Central memory CD4-positive, alpha-beta T cell (primary cell): ENCODE results near the gene NPDC1.
"Not testable (repeated sequence)": the region's sequence is repeated elsewhere in the genome, so short reads cannot be mapped to it uniquely, and the experiment has no call there.

Experiments
- DNase-seq: peaks from one replicate; pipeline ENCODE4 v3.0.0; 2022

Gene NPDC1

DNA sequence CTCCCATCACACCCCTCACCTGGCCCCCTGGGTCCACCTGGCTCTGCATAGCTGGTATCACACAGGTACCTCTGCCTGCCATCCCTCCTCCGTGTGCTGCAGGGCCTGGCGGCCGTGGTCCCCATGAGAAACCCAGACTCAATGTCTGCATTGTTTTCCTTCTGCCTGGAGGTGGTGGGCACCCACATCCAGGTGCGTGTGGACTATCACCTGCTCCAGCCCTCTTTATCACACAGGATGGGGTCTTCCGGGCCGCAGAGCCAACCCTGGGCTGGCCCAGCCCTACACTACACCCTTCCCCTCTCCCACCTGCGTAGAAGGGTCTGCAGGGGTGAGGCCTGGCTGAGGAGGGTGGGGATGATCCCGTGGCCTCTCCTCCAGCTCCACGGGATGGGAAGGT lies 7.1 kb downstream of the NPDC1 start:
- DNase-seq, result no peak

DNA sequence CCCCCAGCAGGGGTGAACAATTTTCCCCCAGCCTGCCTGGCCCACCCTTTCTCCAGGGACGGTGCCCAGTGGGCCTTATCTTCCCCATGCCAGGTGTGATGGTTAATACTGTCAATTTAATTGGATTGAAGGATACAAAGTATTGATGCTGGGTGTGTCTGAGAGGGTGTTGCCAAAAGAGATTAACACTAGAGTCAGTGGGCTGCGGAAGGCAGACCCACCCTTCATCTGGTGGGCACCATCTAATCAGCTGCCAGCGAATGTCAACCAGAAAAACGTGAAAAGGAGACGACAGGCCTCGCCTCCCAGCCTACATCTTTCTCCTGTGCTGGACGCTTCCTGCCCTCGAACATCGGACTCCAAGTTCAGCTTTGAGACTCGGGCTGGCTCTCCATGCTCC lies 8.5 kb downstream of the NPDC1 start:
- DNase-seq, result no peak

DNA sequence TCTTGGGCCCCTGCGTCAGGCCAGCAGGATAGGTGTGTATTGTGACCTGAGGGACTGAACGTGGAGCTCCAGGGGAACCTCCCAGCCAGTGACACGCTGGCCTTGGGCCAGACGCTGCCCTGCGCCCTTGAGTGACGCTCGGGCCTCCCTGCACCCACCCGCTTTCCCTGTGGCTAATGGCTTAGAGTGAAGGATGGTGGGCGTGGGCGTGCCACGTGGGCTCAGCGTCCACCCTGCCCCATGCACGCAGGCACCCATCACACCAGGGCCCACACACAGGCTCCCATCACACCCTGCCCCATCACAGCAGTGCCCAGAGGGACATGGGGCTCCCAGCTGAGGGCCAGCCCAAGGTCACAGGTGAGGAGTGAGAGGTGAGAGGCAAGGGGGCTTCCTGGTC lies 8.9 kb downstream of the NPDC1 start:
- DNase-seq, result no peak

DNA sequence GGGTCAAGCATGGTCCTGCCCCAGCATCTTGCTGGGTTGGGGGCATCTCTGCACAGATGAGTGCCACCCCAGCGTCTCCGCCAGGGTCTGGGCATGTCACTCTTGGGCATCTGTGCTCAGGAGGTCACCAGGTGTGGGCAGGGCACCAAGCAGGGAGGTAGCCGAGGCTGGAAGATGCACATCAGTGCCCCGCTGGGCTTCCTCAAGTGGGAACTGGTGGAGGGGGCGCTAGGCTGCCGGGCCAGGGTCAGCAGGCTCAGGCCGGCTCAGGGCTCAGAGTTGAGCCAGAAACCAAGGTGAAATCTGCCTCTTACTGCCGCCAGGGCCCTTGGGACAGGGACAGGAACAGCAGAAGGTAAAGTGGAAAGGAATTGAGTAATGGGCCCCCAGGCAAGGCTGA lies 10.0 kb downstream of the NPDC1 start:
- DNase-seq, result no peak

DNA sequence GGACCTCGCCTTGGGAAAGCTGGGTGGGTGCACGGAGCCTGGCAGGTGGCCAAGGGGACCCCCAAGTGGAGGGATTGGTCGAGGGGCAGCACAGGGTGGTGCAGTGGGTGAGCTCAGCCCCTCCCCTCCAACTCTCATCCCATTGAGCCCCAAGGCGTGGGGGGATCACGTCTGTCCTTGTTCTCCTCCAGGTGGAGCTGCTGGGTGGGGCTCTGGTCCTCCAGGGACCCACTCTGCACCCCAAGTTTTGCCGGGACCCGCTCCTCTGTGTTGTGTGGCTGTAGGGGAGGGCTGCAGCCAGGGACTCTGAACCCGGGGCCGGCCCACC lies 10.5 kb downstream of the NPDC1 start:
- no peak for DNase-seq

DNA sequence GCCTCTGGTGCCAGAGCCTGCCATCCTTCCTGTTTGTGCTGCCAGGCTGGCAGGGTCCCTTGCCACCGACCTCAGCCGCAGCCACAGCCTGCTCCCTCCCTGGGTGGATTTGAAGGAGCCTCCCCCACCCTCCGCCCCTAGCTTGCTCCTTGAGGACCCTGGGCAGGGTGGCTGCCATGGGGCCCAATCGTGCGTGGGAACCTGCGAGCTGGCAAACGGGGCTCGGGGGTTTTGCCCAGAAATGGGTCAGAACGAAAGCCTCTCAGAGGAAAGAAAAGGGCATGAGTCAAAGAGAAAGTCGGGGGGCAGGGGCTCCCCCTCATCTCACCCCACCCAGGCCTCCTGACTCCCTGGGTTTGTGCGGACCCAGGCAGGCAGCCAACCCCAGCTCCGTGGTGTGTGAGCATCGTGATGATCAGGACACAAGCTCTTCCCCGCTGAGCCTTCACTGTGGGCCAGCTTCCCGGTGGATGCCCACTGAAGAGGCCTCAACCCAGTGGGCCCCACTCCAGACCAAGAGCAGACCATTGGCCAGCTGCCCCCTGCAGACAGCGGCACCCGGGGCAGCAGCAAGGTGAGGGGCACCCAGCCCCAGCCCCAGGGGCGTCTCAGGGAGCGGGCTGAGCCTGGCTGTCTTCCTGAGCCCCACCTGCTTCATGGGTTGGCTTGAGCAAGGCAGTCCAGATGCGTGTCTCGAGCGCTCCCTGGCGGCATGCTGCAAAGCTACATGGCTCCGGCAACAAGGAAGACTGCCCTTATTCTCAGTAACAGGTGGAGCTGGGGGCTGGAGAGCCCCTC lies 11.1 kb downstream of the NPDC1 start:
- DNase-seq, result peak; percentile 81

DNA sequence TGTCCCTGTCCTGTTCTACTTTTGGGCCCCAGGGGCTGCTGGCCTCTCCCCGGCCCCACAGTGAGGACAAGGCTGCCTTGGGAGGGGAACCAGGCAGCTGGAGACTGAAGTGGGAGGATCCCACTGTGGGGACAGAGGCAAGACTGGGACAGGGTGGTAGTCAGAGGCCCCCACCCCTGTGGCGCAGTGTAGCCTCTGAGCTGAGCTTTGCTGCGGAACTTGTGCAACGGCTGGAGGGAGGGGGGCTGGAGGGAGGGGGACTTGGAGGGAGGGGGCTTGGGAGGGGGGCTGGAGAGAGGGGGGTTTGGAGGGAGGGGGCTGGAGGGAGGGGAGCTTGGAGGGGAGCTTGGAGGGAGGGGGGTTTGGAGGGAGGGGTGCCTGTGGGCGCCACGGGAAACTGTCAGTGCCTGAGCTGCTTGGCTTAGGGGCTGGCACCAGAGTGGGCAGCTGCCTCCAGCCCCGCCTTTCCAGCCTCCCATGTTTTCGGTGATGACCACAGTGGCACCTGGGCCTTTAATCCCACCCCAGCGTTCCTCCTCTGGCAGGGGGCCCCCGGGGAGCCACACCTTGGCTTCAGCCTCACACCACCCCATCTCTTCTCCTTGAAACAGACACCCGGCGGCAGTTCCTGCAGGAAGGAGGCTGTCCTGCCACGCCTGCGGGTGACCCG lies 11.8 kb downstream of the NPDC1 start:
- no peak for DNase-seq

DNA sequence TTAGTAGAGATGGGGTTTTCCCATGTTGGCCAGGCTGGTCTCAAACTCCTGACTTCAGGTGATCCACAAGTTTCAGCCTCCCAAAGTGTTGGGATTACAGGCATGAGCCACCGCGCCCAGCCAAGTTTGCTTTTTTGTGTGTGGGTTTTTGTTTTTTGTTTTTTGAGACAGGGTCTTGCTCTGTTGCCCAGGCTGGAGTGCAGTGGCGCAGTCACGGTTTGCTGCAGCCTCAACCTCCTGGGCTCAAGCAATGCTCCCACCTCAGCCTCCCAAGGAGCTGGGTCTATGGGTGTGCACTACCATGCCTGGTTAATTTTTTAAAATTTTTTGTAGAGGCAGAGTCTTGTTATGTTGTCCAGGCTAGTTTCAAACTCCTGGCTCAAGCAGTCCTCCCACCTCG lies 12.5 kb downstream of the NPDC1 start:
- DNase-seq, result not testable (repeated sequence)

DNA sequence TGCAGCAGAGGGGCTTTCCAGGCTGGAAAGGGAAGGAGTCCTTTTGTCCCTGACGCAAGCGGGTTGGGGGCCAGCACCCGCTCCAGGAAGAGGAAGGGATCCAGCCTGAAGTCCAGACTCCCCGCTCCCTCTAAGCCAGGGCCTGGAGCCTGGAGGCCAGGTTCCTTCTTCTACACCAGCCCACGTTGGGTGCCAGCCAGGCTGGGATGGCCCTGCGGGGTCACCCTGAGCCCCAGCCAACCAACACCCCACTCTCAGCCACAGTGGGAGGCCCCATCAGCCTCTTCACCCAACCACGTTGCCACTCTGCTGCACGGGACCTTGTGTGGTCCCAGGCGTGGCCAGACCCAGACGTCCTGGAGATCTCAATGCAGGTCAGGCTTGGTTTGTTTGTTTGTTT lies 13.1 kb downstream of the NPDC1 start:
- peak; percentile 35 for DNase-seq

DNA sequence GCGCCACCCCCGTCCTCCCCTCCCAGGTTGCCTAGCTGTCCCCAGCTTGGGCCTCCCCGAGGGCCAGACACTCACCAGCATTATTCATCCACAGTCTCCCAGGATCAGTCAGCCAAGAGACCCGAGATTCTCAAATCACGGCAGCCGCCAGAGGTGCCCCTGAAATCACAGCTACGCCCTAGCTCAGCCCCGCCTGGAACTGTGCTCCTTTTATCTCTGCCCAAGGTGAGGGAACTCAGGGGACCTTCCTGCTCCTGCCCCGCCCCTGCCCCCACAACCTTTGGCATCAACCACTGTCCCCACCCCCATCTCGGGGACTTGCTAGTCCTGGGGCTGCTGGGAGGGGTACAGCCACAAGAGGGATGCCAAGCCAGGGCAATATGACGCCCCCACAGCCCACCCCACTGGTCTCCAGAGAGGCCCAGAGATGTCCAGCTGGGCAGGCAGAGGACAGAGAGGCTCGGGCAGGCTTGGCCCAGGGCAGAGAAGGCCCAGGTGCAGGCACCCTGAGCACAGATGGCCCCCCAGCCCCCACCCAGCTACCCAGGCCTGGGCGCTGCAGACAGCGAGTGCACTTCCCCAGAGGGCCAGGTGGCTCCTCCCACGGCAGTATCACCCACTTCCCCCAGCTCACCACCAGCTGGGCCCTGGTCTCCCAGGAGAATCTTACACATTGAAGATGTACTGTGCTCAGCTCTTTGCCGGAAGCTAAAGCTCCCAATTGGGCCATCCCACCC lies 13.9 kb downstream of the NPDC1 start, which contains the start of gene FUT7:
TSS of gene FUT7 (minus strand) at position 185 of the 737 bp plus-strand sequence. CDS start at position 88, 97 bp downstream.
- DNase-seq, result peak; percentile 35

DNA sequence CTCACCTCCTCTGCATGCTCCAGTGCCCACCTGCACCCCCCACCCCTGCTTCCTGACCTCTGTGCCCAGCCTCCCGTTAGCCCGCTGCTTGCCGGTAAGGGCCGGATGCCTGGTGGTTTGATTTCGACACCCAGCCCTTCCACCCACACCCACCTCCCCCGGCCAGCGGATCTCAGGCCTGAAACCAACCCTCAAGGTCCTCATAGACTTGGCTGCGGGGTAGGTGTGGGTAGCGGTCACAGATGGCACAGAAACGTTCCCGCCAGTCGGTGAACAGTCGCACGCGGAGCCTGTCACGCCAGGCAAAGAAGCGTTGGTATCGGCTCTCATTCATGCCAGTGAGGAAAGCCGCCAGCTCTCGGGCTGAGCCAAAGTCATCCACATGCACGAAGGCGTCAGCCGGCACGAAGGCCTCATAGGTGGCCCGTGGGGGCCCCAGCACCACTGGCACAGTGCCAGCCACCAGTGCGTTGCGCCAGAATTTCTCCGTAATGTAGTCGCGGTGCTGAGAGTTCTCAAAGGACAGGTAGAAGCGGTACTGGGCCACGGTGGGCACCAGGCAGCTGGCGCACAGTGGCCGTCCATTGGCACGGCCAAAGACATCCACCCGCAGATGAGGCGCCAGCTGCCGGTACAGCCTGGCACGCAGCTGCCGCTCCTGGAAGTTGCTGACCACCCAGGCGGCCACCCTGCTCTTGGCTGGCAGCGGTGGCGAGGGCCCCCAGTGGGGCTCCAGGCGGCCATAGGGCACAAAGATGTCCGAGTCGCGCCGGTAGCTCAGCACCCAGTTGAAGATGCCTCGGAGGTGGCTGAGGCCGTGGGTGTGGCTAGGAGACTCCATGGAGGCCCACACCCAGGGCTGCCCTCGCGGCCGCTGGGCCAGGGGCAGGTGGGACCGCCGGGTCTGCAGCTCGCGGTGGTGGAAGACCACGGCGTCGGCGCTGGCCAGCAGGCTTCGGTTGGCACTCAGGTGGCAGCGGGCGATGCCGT lies 15.1 kb downstream of the NPDC1 start:
- DNase-seq, result no peak

DNA sequence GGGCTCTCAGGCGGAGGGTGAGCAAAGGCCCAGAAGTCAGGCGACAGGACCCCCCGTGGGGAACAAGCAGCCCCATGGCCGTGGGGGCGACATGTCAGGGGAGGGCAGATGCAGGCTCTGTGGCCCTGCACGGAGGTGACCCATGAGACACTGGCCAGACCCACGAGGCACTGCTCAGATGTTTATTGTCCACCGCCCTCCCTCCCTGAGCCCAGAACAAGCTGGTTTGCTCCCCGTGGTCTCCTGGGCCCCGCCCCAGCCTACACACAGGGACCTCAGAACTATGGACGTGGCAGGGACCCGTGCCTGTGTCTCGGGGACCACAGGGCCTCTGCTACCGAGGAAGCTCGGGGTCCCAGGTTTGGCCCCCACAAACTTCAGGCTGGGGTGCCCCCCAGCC lies 16.0 kb downstream of the NPDC1 start:
- no peak for DNase-seq

DNA sequence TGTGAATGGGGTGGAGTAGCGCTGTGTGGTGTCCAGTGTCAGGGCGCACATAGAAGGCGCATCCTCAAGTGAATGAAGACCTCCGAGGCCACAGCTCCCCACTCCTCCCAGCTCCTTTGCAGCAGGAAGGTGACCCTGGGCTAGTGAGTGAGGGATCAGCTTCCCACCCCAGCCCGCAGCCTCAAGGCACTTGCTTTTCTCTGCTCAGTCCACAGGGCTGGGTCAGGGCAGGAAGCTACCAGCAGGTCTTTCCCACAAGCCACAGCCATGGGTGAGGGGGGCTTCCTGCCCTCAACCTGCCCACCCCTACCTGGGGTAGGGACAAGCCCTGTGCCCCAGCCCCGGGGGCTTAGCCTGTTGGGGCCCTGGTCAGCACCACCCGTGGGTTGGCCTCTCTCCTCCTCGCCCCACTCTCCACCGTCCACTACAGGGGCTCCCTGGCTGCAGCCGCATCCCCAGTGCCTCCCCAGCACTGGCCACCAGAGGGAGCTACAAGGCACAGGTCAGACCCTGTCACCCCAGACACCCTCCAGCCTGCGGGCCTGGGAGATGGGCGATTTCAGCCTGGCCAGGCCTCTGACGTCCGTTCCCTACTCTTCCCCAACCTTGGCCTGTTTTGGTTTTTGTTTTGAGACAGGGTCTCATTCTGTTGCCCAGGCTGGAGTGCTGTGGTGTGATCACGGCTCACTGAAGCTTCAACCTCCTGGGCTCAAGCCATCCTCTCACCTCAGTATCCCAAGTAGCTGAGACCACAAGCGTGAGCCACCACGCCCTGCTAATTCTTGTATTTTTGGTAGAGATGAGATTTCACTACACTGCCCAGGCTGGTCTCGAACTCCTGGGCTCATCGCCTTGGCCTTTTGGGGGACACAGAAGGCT lies 16.7 kb downstream of the NPDC1 start:
- peak; percentile 56 for DNase-seq

DNA sequence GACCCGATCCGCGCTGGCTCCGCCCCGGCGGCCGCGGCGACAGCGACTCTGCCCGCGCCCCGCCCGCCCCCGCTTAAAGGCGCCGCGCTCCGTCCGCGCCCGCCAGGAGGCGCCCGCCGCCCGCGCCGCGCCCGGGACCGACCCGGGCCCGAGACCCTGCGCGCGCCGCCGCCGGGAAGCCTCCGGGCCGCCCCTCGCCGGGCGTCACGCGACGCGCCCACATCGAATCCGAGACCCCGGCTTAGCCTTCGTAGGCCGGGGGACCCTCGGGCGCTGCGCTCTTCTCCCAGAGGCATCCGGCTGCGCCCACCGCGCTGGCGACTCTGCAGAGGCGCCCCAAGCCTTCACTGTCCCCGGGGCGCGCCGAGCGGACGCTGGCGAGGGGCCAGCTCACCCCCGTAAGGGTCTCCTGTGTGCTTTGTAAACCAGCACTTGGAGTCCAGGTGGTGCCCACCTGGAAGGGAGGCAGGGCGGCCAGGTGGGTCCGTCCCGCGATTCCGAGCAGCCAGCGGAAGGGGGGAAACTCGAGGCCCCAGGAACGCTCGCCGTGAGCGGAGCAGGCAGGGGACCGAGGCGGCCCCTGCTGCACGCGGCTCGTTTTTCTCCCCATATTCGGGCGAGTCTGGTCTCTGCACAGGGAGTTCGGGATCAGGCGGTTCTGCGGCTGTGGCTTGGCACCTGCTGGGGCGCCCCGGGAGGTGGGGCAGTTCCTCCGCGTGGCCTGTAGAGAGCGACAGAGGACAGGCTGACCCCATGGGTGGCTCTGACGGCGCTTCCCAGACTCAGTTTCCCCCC lies 17.5 kb downstream of the NPDC1 start:
- peak; percentile 64 for DNase-seq

DNA sequence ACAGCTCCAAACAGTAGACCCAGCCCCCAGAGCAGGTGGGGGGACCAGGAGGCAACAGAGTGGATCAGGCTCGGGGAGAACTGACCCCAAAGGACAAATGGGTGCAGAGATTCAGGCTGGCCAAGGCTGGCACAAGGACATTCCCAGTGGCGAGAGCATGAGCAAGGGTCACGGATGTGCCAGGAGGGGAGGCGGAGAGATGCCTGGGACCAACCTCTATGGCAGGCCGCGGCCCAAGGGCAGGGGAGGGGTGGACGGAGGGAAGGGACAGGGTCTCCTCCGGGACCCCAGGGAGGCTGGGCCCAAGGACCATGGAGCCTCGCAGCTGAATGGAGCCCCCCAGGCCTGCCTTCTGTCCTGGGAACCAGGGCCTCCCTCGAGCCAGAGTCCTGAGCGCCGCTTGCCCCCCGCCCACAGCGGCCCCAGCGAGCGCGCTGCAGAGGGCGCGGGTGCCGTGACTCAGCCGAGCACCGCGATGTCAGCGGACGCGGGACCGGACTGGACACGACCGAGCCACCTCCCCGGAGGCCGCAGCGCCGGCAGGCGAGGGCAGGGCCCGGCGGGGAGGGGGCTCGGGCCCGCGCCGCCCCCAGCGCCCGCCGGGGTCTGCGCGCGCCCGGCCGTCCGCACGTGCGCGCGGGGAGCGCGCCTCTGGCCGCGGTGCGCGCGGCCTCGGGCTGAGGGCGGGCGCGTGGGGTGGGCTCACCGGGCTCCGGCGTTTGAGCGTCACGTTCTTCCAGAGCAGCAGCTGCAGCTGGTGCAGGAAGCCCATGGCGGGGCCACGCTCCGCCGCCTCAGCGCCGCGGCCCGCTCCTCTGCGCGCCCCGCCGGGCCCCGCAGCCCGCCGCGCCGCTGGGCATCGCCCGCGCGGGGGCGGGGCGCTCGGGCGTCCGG lies 18.4 kb downstream of the NPDC1 start, which contains the start of gene ABCA2:
TSS of gene ABCA2 (minus strand) at position 869 of the 894 bp plus-strand sequence. CDS start at position 772, 97 bp downstream.
- no peak for DNase-seq

DNA sequence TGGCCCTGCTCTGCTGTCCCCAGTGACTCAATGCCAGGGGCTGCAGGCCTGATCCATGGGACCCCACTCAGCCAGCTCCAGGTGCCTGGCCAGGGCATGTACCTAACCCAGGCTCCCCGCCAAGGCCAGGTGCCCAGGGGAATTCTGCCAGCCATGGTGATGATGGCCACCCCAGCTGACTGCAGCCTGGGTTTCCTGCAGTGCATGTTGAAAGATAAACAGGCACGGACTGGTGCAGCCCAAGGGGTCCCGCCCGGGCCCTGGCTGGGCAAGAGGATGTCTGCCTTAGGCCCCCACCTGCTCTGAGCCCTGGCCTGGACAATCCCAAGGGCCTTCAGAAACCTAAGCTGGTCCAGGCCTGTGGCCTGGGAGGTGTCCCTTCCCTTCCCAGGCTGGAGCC lies 19.1 kb downstream of the NPDC1 start:
- DNase-seq, result no peak

DNA sequence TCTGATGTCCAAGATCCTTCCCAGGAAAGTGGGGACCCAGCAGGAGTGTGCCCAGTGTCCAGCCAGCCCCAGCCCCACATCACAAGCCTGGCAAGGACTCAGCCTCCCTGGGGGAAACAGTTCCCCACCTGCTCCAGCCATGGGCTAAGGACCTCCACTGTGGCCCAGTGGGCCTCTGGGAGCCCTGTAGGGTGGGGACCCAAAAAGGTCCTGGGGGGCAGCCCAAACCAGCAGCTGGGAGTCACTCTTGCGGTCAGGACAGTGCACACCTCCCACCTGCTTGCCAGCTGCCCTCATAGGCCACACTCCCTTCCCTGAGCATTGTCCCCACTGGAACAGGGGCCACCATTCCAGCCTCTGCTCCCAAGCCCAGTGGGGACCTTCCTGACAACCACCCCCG lies 19.6 kb downstream of the NPDC1 start:
- no peak for DNase-seq

DNA sequence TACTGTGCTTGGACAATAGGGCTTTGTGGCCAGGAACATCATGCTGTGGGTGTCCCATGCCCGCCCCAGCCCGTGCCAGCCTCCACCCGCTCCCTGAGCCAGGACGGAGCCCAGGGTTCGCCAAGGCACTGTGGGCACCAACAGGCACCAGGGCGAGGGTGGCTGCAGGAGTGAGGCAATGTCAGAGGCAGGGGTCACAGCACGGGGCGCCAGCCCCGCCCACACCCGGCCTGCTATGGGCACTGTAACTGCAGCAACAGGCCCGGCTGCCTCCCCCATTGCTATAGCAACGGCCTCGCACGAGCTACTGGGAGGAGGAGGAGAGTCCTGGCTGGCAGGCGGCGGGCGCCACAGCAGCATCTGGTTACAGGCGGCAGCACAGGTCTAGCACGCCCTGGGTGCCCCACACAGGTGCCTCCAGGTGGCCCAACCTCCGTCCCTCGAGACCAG lies 20.4 kb downstream of the NPDC1 start:
- DNase-seq, result no peak

DNA sequence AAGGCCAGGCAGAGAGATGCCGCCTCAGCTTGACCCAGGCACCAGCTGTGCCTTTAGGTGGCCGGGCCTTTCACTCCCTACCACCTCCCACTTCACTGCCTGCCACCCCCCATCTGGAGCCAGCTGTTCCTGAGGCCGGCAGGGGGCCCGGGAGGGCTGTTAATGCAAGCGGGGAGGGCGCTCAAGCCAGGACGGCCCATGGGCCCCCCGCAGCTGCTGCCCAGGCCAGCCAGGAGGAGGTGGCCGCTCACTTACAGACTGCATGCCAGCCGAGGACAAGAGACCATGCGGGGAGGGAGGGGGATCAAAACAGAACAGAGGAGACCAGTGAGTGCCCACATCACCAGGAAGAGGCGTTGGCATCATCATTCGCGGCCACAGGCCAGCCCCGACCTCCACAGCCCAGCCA lies 22.4 kb downstream of the NPDC1 start:
- no peak for DNase-seq
